Adrenal gland (tissue), 12 donors: ENCODE data around the gene ALDH1A3. TPM values are rescaled to one million over a fixed set of nuclear protein-coding genes. Genes with fewer than 3 reads are reported as not detected.
"Not testable (repeated sequence)": the region's sequence is repeated elsewhere in the genome, so short reads cannot be mapped to it uniquely, and the experiment has no call there.

Experiments
- DNase-seq, 7 donors: peaks; one replicate each; pipeline ENCODE4 v3.0.0-alpha.2; 2019 to 2020
- H3K27ac ChIP-seq, 5 donors: fragments of 200-600 bp; sonication (generic) in 4 of 5; 1 replicate in 3 of 5; 2 replicates in 2 of 5; pipeline versions ENCODE4 v1.5.1 to v1.8.0; 2016 to 2020; ENCODE audit warnings: mild to moderate bottlenecking in 1 of 5
- H3K27me3 ChIP-seq: fragments of 200-600 bp; 2 replicates; pipeline ENCODE4 v1.8.0; 2021
- H3K36me3 ChIP-seq, 2 donors: fragments of 200-600 bp; replicated peaks in 1 of 2; 1 replicate in 1 of 2; 2 replicates in 1 of 2; pipeline versions ENCODE4 v1.5.1 to v1.8.0; 2018 to 2022
- H3K4me1 ChIP-seq, 2 donors: fragments of 200-600 bp; replicated peaks in 1 of 2; 1 replicate in 1 of 2; 2 replicates in 1 of 2; pipeline versions ENCODE4 v1.5.1 to v1.8.0; 2018 to 2021
- H3K4me3 ChIP-seq, 4 donors: fragments of 200-600 bp; sonication (generic) in 3 of 4; one replicate each; pipeline ENCODE4 v1.5.1; 2016 to 2018
- H3K9me3 ChIP-seq, 3 donors: fragments of 200-600 bp; sonication (generic) in 1 of 3; replicated peaks in 1 of 3; 1 replicate in 2 of 3; 2 replicates in 1 of 3; pipeline versions ENCODE4 v1.5.1 to v1.8.0; 2016 to 2021
- POLR2A ChIP-seq, 2 donors: fragments of 450-650 bp; IDR thresholded peaks; one replicate each; pipeline ENCODE4 v1.6.1; 2017; ENCODE audit warnings: antibody characterized with exemption in 2 of 2, mild to moderate bottlenecking in 2 of 2, moderate library complexity in 1 of 2
- WGBS, 4 donors: extraction: QIAGEN DNeasy Blood & Tissue Kit in 2 of 4; methylation state at CpG; one replicate each; pipeline versions ENCODE4 v1.1.5 to v1.1.7; 2013 to 2017; 5-methylcytosine and 5-hydroxymethylcytosine counted together
- intact Hi-C, 2 donors: fragments of 100-400 bp; cut with DNase I; formaldehyde crosslinking; loops; one replicate each; pipeline versions ENCODE4 v1.14.1 to v1.15.0; 2022 to 2023
- polyA plus RNA-seq, 3 donors: library from polyadenylated mRNA; stranded (reverse); fragments of 200-250 nt in 2 of 3; fragments of 350-450 nt in 1 of 3; fragmentation: Illumina TruSeq in 1 of 3; extraction: RNeasy Lipid Tissue Mini Kit (QIAGEN cat#74804) in 1 of 3; gene quantifications; one replicate each; pipeline ENCODE4 v1.2.3, GENCODE V29; 2013 to 2014
- total RNA-seq, 9 donors: library from RNA; depleted of rRNA in 4 of 9; stranded (reverse); fragments of >200 nt in 4 of 9; fragments of 120-200 nt in 1 of 9; fragmentation: NEBNext Ultra II Directional in 1 of 9; extraction: Animal tissue kit (Norgen Biotek cat#: 25700) in 1 of 9; gene quantifications; one replicate each; pipeline versions ENCODE4 v1.1.0 to v1.2.4, GENCODE V29; 2013 to 2023
- TF ChIP-seq, protein P1 (sequence below), 6 experiments: fragments of 450-650 bp in 4 of 6; fragments of 200-600 bp in 2 of 6; sonication (generic) in 1 of 6; IDR thresholded peaks; 1 replicate in 5 of 6; 2 replicates in 1 of 6; pipeline versions ENCODE4 v1.5.1 to v1.8.0; 2016 to 2021; ENCODE audit warnings: antibody characterized with exemption in 6 of 6, mild to moderate bottlenecking in 2 of 6, moderate library complexity in 1 of 6
- donor health status: healthy with polysubstance abuse.
- donor health status: Bipolar disorder and iron deficiency.
- donor health status: DM: yes; HTN: yes; CAD: no.
- donor health status: DM: no; HTN: no; CAD: no.
- donor health status: DM: no; HTN: no; CAD: no.
- donor health status: DM: yes; HTN: yes; CAD: no.

The ALDH1A3 gene
- total and polyA plus RNA-seq, 12 donors: 1.8 to 165 (median 30.5) TPM

DNA sequence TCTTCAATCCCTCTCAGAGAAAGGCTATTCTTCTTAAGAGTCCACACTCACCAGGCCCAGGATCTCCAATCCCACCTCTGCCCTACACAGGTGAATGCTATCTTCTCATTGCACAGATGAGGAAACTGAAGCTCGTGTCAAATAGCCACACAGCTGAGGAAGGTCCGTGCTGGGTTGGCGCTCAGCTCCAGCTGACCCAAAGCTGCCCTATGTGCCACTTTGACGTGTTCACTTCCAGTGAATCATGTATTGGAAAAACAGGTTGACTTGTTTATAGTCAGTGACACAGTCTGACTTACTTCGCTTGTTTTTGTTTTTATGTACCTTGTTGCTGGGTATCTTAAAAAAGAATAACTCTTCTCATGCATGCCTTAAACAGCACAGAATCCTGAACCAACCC is 32.4 kb upstream of the ALDH1A3 start:
- Histone ChIP-seq H3K4me1 (no peaks in the 10 kb centered on the region), H3K27ac (no peak overlapping the region), H3K4me3 (no peak overlapping the region), H3K9me3 (no peaks in the 10 kb centered on the region), H3K27me3 (peaks cover 13% of the 10 kb centered on the region), H3K36me3 (no peaks in the 10 kb centered on the region)
- 79 to 94% (median 83%) methylated on average over 5 of the region's 5 CpGs for WGBS, 4 donors
- DNase-seq: no peak
- intact Hi-C loops: no loop called here
- TF ChIP-seq, protein P1, sequence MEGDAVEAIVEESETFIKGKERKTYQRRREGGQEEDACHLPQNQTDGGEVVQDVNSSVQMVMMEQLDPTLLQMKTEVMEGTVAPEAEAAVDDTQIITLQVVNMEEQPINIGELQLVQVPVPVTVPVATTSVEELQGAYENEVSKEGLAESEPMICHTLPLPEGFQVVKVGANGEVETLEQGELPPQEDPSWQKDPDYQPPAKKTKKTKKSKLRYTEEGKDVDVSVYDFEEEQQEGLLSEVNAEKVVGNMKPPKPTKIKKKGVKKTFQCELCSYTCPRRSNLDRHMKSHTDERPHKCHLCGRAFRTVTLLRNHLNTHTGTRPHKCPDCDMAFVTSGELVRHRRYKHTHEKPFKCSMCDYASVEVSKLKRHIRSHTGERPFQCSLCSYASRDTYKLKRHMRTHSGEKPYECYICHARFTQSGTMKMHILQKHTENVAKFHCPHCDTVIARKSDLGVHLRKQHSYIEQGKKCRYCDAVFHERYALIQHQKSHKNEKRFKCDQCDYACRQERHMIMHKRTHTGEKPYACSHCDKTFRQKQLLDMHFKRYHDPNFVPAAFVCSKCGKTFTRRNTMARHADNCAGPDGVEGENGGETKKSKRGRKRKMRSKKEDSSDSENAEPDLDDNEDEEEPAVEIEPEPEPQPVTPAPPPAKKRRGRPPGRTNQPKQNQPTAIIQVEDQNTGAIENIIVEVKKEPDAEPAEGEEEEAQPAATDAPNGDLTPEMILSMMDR (IDR thresholded peaks at IDR 0.05): no peak
- no peak for TF ChIP-seq POLR2A (IDR thresholded peaks at IDR 0.05)

DNA sequence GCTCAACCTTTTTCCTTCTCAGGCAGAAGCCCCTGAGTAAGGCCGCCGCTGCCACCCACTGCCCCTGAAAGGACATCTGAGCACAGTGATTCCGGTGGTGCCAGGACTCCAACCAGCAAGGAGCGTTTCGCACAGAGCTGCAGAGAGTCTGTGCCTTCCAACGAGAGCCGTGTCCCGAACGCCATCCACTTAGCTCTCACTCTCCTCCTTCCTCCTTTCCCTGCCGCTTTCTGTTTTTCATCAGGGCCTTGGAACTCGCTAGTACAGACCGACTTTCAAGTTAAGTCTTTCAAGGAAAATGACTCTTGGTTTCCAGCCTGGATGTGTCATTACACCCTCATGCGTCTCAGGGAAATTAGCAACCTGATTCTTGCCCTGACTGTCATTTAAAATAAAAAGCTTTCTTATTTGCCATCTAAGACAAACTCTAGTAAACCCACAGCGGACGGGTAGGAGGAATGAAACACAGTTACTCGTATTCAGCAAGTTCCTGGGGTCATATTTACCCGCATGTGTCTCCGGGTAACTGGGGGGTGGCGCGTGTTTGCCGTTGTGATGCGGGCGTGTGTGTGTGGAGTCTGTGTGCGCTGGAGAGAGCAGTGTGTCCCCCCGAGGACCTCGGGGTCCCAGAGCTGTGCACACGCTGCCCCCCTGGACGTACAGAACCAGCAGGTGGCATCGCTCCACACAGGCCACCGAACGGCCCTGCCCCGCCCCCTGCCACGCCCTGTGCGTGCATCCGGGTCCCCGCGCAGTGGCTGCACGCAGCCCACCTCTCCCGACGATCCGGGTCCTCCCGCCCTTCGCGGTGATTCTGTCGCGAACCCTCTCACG is 30.4 kb upstream of the ALDH1A3 start:
- H3K36me3 ChIP-seq: no peaks in the 10 kb centered on the region
- 8 to 58% (median 32%) methylated on average over 22 to 47 of the region's 47 CpGs for WGBS, 4 donors
- no peak overlapping the region for H3K27ac ChIP-seq
- peak overlapping the region in 2 of 4 donors; percentile 19 to 51 for H3K4me3 ChIP-seq
- H3K27me3 ChIP-seq: peaks cover 13% of the 10 kb centered on the region
- intact Hi-C loops: no loop called here
- DNase-seq: no peak
- TF ChIP-seq, protein P1 (IDR thresholded peaks at IDR 0.05): no peak
- no peak for TF ChIP-seq POLR2A (IDR thresholded peaks at IDR 0.05)
- H3K4me1 ChIP-seq: no peaks in the 10 kb centered on the region
- H3K9me3 ChIP-seq: no peaks in the 10 kb centered on the region

DNA sequence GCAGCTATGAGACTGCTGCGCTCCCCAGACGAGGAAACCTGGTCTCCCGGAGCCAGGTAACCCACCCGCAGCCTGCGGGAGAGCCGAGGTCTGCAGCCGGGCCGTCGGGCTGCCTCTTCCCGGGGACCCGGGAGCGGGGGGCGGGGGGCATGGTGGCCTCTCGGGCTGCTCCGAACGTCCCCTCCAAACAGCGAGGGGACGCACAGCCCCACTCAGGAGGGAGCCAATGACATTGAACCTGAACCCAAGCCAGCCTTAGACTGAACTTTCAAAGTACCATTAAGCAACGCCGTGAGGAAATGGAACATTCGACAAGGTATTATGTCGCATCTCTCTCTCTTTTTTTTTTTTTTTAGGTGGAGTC is 29.8 kb upstream of the ALDH1A3 start:
- Histone ChIP-seq H3K27ac (no peak overlapping the region), H3K9me3 (no peaks in the 10 kb centered on the region), H3K36me3 (no peaks in the 10 kb centered on the region), H3K4me1 (no peaks in the 10 kb centered on the region), H3K4me3 (peak overlapping the region in 2 of 4 donors; percentile 19 to 51), H3K27me3 (peaks cover 13% of the 10 kb centered on the region)
- DNase-seq: no peak
- WGBS, 4 donors: 11 to 39% (median 20%) methylated on average over 5 to 22 of the region's 22 CpGs
- intact Hi-C loops: no loop called here
- no peak for TF ChIP-seq POLR2A (IDR thresholded peaks at IDR 0.05)
- TF ChIP-seq, protein P1 (IDR thresholded peaks at IDR 0.05): no peak

DNA sequence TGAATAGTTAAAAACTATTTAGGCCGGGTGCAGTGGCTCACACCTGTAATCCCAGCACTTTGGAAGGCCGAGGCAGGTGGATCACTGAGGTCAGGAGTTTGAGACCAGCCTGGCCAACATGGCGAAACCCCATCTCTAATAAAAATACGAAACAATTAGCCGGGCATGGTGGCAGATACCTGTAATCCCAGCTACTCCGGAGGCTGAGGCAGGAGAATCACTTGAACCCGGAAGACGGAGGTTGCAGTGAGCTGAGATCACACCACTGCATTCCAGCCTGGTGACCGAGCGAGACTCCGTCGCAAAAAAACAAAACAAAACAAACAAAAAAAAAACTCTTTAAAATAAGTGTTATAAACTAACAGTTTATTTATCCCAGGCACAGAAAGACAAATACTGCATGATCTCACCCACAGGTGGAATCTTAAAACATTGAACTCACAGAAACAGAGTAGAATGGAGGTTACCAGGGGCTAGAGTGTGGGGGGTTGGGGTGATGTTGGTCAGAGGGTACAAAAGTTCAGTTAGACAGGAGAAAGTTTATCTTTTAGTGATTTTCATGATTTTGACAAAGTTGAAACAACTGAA is 28.1 kb upstream of the ALDH1A3 start:
- 87 to 92% (median 89%) methylated on average over 12 of the region's 12 CpGs for WGBS, 4 donors

More for the DNA sequence above, 28.1 kb upstream of the ALDH1A3 start:
- H3K36me3 ChIP-seq, H3K4me1 ChIP-seq, DNase-seq, H3K9me3 ChIP-seq, intact Hi-C loops, H3K4me3 ChIP-seq, H3K27ac ChIP-seq: not testable (repeated sequence)
- peaks cover 13% of the 10 kb centered on the region for H3K27me3 ChIP-seq
